T1000 (cell line): ENCODE data around the gene COQ10A.

Experiments
- DNase-seq: peaks from one replicate; lab custom pipeline; 2025; ENCODE audit warnings: mixed read lengths; lab: John Stamatoyannopoulos, UW

Gene COQ10A

GRCh38 chr12:56266693-56267442 is at the start of gene COQ10A:
TSS of gene COQ10A (plus strand) at chr12:56266942. CDS start at chr12:56267119, 177 bp downstream.
- DNase-seq = peak; percentile 80

- DNase-seq = no peak
Observed at GRCh38 chr12:56219840-56220239, 46.9 kb upstream of the COQ10A start.

GRCh38 chr12:56220611-56221231 is 46.0 kb upstream of the COQ10A start:
- DNase-seq = no peak

- no peak for DNase-seq
Observed at GRCh38 chr12:56221232-56221756, 45.4 kb upstream of the COQ10A start.

GRCh38 chr12:56221757-56222530 is 44.8 kb upstream of the COQ10A start, which contains the start of gene RNF41:
TSS of gene RNF41 (minus strand) at chr12:56221922. CDS start at chr12:56214047, 7,875 bp downstream.
- DNase-seq = peak; percentile 95

GRCh38 chr12:56222531-56222895 is 44.2 kb upstream of the COQ10A start:
- DNase-seq = no peak

GRCh38 chr12:56223571-56224101 is 43.1 kb upstream of the COQ10A start:
- DNase-seq = no peak

- DNase-seq = peak; percentile 97
Observed at GRCh38 chr12:56224102-56224701, 42.5 kb upstream of the COQ10A start, which contains the start of gene NABP2. TSS of gene NABP2 (plus strand) at chr12:56224342. CDS start at chr12:56224857, 515 bp downstream.

GRCh38 chr12:56224954-56225353 is 41.8 kb upstream of the COQ10A start:
- no peak for DNase-seq

- DNase-seq = no peak
Observed at GRCh38 chr12:56229082-56229481, 37.7 kb upstream of the COQ10A start.

GRCh38 chr12:56229916-56230431 is 36.8 kb upstream of the COQ10A start, which contains the start of gene SLC39A5:
TSS of gene SLC39A5 (plus strand) at chr12:56230051. CDS start at chr12:56231275, 1,224 bp downstream.
- no peak for DNase-seq

GRCh38 chr12:56230432-56231183 is 36.1 kb upstream of the COQ10A start:
- no peak for DNase-seq

- no peak for DNase-seq
Observed at GRCh38 chr12:56231184-56231582, 35.6 kb upstream of the COQ10A start.

GRCh38 chr12:56234746-56235436 is 31.9 kb upstream of the COQ10A start:
- no peak for DNase-seq

- no peak for DNase-seq
Observed at GRCh38 chr12:56236091-56236490, 30.7 kb upstream of the COQ10A start.

GRCh38 chr12:56236985-56237384 is 29.8 kb upstream of the COQ10A start:
- DNase-seq = no peak

GRCh38 chr12:56237552-56237951 is 29.2 kb upstream of the COQ10A start:
- no peak for DNase-seq

- DNase-seq = no peak
Observed at GRCh38 chr12:56241424-56242303, 25.1 kb upstream of the COQ10A start.

- no peak for DNase-seq
Observed at GRCh38 chr12:56242986-56243385, 23.8 kb upstream of the COQ10A start.
